Hypothalamus (tissue), 51 donors: ENCODE measurements around the gene MRM2.

ENCODE experiments used
- DNase-seq, 51 donors: peaks; one replicate each; lab custom pipeline; 2025; lab: John Stamatoyannopoulos, UW

Gene MRM2

GRCh38 chr7:2209146-2209960, 32.7 kb downstream of the MRM2 start:
- peak in 47 of 51 donors; percentile 15 to 87 (median 61) for DNase-seq

GRCh38 chr7:2208712-2209111, 33.3 kb downstream of the MRM2 start:
- no peak for DNase-seq

GRCh38 chr7:2205036-2205780, 36.8 kb downstream of the MRM2 start:
- DNase-seq: no peak

- DNase-seq: no peak
Measured at GRCh38 chr7:2204446-2204845, 37.6 kb downstream of the MRM2 start.

GRCh38 chr7:2203766-2204300, 38.2 kb downstream of the MRM2 start:
- no peak for DNase-seq

GRCh38 chr7:2202901-2203765, 38.9 kb downstream of the MRM2 start:
- no peak for DNase-seq

GRCh38 chr7:2202361-2202761, 39.6 kb downstream of the MRM2 start:
- DNase-seq: peak in 14 of 51 donors; percentile 10 to 37 (median 27)

GRCh38 chr7:2201686-2202360, 40.2 kb downstream of the MRM2 start:
- DNase-seq: no peak

GRCh38 chr7:2201128-2201527, 40.9 kb downstream of the MRM2 start:
- DNase-seq: no peak

- DNase-seq: no peak
Measured at GRCh38 chr7:2200584-2200980, 41.4 kb downstream of the MRM2 start.

- no peak for DNase-seq
Measured at GRCh38 chr7:2199956-2200583, 41.9 kb downstream of the MRM2 start.

GRCh38 chr7:2199528-2199927, 42.5 kb downstream of the MRM2 start:
- no peak for DNase-seq

- DNase-seq: no peak
Measured at GRCh38 chr7:2198760-2199159, 43.2 kb downstream of the MRM2 start.

GRCh38 chr7:2198206-2198605, 43.8 kb downstream of the MRM2 start:
- no peak for DNase-seq

GRCh38 chr7:2197436-2198155, 44.4 kb downstream of the MRM2 start:
- no peak for DNase-seq

GRCh38 chr7:2196381-2197378, 45.3 kb downstream of the MRM2 start:
- DNase-seq: no peak

GRCh38 chr7:2195400-2196246, 46.4 kb downstream of the MRM2 start:
- peak in 26 of 51 donors; percentile 7 to 76 (median 40) for DNase-seq
